HL-60/S4 treated with phorbol 12-myristate 13-acetate at 8.2 ng/mL for 4 days and 3 days (cell line): ENCODE data around the gene ZBTB16.

Source experiments
- in situ Hi-C: fragments of 300-500 bp; cut with MboI; formaldehyde crosslinking; loops from 2 replicates; pipeline ENCODE4 v1.15.0; 2022; ENCODE audit warnings: low sequenced_read_pairs

ZBTB16 gene

GRCh38 chr11:114255289-114255688 lies 195.8 kb downstream of the ZBTB16 start:
- in situ Hi-C loops = no loop called here

GRCh38 chr11:114256176-114256966 lies 196.9 kb downstream of the ZBTB16 start:
- in situ Hi-C loops = no loop called here

GRCh38 chr11:114256967-114257286 lies 197.4 kb downstream of the ZBTB16 start:
- in situ Hi-C loops = no loop called here

- in situ Hi-C loops = no loop called here
These were observed 198.4 kb downstream of the ZBTB16 start for GRCh38 chr11:114257621-114258558.

- in situ Hi-C loops = no loop called here
These were observed 199.2 kb downstream of the ZBTB16 start for GRCh38 chr11:114258696-114259095.

- in situ Hi-C loops = no loop called here
These were observed 199.6 kb downstream of the ZBTB16 start for GRCh38 chr11:114259124-114259526.

- in situ Hi-C loops = no loop called here
These were observed 200.1 kb downstream of the ZBTB16 start for GRCh38 chr11:114259551-114259983.

GRCh38 chr11:114260077-114260476 lies 200.6 kb downstream of the ZBTB16 start:
- in situ Hi-C loops = loop anchor here (5.0 kb wide), 1 partner anchor 268 kb away; no protein-coding TSS in a partner anchor

GRCh38 chr11:114260483-114260882 lies 201.0 kb downstream of the ZBTB16 start:
- in situ Hi-C loops = loop anchor here (5.0 kb wide), 1 partner anchor 268 kb away; no protein-coding TSS in a partner anchor

- in situ Hi-C loops = loop anchor here (5.0 kb wide), 1 partner anchor 269 kb away; no protein-coding TSS in a partner anchor
These were observed 202.3 kb downstream of the ZBTB16 start for GRCh38 chr11:114261791-114262190.

- in situ Hi-C loops = loop anchor here (5.0 kb wide), 1 partner anchor 271 kb away; no protein-coding TSS in a partner anchor
These were observed 203.4 kb downstream of the ZBTB16 start for GRCh38 chr11:114262681-114263512.

- in situ Hi-C loops = loop anchor here (5.0 kb wide), 1 partner anchor 271 kb away; no protein-coding TSS in a partner anchor
These were observed 204.1 kb downstream of the ZBTB16 start for GRCh38 chr11:114263513-114264170.

- in situ Hi-C loops = loop anchor here (5.0 kb wide), 1 partner anchor 272 kb away; no protein-coding TSS in a partner anchor
These were observed 204.9 kb downstream of the ZBTB16 start for GRCh38 chr11:114264381-114264780.

GRCh38 chr11:114265122-114265878 lies 205.8 kb downstream of the ZBTB16 start:
- in situ Hi-C loops = no loop called here

GRCh38 chr11:114269498-114269897 lies 210.0 kb downstream of the ZBTB16 start:
- in situ Hi-C loops = no loop called here

- in situ Hi-C loops = no loop called here
These were observed 211.2 kb downstream of the ZBTB16 start for GRCh38 chr11:114270531-114271270.

GRCh38 chr11:114271316-114271715 lies 211.8 kb downstream of the ZBTB16 start:
- in situ Hi-C loops = no loop called here

- in situ Hi-C loops = no loop called here
These were observed 212.8 kb downstream of the ZBTB16 start for GRCh38 chr11:114272311-114272710.

GRCh38 chr11:114273071-114273470 lies 213.6 kb downstream of the ZBTB16 start:
- in situ Hi-C loops = no loop called here
